WI38 (cell line): ENCODE results near the gene PIM3.

Experiments used
- H3K4me3 ChIP-seq: 2 replicates; pipeline ENCODE4 v1.5.1; 2011; ENCODE audit warnings: low read depth, mild to moderate bottlenecking, control low read depth, low read length
- TF ChIP-seq, protein P1 (sequence below): IDR thresholded peaks from 2 replicates; pipeline ENCODE4 v1.5.1; 2012; ENCODE audit warnings: low read depth, mild to moderate bottlenecking, control low read depth, low read length

PIM3 gene

DNA sequence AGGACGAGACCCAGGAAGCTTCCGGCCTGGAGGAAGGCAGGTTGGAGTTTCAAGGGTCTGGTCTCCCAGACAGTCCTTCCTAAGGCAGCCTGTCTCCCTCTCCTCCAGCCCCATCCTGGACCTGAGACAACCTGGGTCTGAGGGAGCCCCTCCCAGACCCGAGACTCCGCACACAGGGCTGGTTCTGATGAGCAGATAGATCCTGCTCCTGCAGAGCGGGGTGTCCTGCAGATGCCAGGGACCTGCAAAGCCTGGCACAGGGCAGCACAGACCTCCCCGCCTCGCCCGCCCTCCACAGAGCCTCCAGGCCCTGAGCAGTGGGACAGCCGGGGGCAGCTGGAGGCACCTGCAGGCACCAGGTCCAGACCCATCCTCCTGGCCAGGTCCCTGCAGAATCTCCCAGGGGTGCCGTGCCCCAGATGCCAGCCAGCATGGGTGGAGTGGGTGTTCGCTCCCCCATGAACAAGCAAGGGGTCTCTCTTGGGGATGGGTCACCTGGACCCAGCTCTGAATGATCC lies 7.8 kb downstream of the PIM3 start:
- TF ChIP-seq, protein P1, sequence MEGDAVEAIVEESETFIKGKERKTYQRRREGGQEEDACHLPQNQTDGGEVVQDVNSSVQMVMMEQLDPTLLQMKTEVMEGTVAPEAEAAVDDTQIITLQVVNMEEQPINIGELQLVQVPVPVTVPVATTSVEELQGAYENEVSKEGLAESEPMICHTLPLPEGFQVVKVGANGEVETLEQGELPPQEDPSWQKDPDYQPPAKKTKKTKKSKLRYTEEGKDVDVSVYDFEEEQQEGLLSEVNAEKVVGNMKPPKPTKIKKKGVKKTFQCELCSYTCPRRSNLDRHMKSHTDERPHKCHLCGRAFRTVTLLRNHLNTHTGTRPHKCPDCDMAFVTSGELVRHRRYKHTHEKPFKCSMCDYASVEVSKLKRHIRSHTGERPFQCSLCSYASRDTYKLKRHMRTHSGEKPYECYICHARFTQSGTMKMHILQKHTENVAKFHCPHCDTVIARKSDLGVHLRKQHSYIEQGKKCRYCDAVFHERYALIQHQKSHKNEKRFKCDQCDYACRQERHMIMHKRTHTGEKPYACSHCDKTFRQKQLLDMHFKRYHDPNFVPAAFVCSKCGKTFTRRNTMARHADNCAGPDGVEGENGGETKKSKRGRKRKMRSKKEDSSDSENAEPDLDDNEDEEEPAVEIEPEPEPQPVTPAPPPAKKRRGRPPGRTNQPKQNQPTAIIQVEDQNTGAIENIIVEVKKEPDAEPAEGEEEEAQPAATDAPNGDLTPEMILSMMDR: no peak
- H3K4me3 ChIP-seq: no peak overlapping the region

DNA sequence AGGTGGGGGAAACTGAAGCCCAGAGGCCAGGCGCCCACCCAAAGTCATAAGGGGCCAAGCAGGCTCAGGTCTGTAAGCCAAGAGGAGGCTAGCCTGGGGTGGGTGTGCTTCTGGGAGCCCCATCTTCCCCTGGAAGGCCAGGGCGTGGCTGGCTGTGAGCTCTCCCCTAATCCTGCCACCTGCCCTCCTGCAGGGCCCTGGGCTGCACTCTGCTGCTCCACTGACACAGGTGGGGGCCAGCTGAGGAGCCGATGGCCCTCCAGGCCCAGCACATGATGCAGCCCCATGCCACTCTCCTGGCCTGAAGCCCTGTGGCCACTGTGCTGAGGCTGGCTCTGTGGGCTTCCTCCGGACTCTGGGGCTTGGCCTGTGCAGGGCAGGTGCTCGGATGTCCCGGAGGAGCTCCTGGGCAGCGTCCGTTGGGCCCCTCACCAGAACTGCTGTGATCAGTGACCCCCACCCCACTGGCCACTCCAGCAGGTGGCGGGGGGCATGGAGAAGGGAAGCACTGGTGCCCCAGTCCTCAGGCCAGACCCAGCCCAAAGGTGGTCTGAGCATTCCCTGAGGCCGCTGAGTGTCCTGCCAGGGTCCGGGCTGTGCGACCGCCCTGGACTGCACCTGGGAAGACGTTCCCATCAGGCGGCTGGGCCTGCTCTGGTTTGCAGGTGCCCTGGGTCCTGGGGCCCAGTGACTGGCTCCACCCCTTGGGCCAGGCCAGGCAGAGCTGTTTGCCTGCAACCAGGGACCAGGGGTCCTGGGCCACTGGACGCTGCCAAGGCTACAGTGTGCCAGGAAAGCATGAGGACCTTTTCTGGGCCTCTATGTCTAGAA lies 8.5 kb downstream of the PIM3 start:
- TF ChIP-seq, protein P1: no peak
- H3K4me3 ChIP-seq: no peak overlapping the region

DNA sequence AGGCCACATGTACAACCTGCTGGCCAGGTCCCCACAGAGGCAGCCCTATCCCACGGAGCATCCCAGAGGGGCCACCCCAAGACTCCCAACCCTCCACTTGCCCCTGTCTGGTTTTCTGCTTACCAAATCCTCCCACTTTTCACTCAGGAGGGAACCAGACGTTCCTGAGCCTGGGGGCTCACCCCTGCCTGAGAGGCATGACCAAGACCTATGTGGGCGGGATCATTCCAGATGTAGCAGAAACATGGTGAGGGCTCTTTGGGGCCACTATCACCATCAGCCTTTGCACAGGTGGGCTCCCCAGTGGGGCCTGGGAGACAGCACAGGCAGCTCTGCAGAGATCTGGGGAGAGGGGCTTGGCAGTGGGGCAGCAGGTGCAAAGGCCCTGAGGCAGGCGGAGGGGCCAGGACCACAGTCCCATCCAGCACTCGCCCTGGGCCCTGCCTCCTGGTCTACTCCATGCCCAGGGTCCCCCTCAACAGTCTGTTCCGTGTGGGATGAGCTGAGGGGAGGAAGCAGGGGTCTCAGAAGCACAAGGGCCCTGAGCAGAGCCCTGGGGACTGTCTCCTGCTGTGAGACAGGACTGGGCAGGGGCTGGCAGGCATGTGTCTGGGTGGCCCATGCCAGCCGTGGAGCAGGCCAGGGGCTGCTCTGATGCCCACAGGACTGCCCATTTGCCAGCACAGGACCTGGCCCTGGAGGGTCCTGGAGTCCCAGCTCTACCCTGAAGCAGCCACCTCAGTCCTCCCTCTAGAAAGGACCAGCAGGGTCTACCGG lies 9.4 kb downstream of the PIM3 start:
- H3K4me3 ChIP-seq: no peak overlapping the region
- TF ChIP-seq, protein P1: no peak

DNA sequence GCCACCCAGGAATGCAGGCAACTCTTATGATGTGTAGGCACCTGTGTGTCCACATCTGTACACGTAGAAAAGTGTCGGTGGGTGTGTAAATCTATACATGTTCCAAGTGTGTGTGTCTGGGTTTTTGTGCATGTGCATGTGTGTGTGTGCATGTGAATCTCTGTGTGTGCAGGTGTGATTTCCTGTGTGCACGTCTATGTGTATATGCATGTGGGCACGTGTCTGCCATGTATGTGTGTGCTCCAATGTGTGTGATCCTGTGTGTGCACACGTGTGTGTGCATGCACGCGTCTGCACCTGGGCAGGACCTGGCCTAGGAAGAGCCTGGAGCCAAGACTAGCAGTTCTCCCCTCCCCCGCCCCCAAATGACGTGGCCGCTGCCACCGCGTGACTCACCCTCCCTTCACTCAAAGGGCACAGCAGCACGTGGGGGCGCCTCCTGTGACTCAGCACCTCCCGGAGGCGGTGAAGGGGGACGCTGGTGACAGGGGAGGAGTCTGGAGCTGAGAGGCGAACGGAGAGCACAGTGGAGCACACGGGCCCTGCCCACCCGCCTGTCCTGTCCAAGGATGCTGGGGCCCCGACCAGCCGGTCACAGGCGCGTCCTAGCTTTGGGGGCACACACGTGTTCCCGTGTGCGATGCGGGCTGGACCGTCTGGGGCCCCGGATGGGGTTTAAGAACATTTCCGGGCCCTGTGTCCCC lies 10.1 kb downstream of the PIM3 start:
- TF ChIP-seq, protein P1: no peak
- peak overlapping the region; percentile 55 for H3K4me3 ChIP-seq

DNA sequence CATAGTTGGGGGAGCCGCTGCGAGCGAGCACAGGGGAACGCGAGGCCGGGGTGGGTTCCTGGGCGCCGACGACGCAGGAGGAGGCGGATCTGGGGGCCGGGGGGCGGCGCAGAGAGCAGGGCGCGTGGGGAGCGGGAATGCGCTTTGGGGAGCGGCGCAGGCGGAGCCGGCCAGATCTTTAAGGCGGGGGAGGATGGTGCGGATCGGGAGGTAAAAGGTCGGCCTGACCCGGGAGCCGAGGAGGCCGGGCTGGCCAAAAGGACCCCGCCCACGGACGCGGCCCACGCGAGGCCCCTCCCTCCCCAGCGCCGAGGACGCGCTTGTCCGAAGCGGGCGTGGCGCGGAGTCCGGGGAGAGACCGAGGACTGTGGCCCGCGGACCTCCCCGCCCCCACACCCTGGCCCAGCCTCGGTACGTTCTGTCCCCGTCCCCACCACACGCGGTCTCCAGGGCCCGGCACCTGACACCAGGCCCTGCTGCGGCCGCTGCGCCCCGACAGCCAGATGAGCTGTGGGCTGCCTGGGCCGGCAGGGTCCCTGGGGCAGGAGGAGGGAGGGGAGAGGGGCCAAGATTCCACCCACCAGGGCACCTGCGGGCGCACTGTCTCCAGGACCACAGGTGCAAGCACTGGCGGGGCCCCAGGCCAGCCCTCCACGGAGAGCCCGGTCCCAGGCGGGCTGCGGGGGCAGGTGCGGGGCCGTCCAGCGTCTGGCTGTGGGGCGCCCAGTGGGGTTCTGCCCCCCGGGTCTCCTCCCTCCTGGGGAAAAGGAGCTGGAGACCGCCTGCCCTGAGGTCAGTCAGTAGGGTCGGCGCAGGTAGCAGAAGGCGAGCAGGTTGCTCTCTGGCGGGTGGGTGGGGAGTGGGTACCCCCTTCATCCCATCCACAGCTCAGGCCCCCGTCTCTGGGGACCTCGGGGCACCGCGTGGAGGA lies 10.9 kb downstream of the PIM3 start:
- peak overlapping the region; percentile 55 for H3K4me3 ChIP-seq
- TF ChIP-seq, protein P1: no peak
